ENCODE data around the gene GPRC5A. TPM values are rescaled to one million over a fixed set of nuclear protein-coding genes. Genes with fewer than 3 reads are reported as not detected.

GPRC5A gene
- total RNA-seq, 2 experiments from 2014 or later = 0.14 to 0.35 TPM

DNA sequence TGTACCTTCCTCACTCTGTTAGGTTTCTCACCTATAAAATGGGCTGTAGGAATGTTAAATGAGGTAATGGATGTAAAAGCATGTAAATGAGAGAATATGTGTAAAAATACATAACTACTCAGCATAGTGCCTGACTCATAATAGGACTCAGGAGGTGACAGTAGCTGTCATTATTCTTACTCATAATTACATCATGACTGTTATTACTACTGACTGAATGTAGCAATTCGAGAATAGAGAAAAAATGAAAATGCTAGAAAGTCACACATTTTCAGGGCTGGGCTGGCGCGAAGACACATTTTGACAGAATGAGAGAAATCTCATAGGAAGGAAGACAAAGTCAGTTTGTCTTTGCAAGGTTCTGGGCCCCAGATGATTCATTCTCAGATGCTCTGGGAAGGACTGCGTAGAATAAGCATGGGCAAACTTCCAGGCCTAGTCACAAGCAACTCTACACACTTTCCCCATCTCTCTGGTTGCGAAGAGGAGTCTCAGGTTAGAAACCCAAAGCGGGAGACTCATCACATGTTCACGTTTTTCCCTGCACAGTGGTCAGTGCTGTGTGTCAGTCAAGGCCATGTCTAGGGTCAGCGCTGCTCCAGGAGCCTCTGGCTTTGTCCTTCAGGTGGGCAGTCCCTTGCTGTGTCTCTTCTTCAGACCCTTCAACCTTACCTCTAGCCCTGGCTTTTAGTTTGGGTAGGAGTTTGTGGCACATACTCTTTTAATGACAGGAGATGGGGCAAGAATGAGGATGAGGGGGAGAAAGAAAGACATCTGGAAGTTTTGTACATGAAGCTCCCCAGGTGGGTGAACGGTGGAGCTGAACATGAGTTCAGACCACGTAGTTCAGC, 8.4 kb downstream of the GPRC5A start:
- Mint-ChIP-seq H3K27ac (peak overlapping the region; percentile 88), H3K36me3 (ENCODE audit: low read depth) (no peaks in the 10 kb centered on the region), H3K27me3 (peaks cover 16% of the 10 kb centered on the region), H3K4me3 (no peak overlapping the region), H3K9me3 (ENCODE audit: low read depth) (no peaks in the 10 kb centered on the region), H3K4me1 (peaks cover 39% of the 10 kb centered on the region)
- ChIA-PET POLR2A (interaction anchor here (0.7 to 1.0 kb wide), 2 partner anchors 268 to 297 kb away, joined by 3 read pairs; partner anchors contain the start of gene EMP1), CTCF (interaction anchor here (0.5 to 1.3 kb wide), 5 partner anchors 11 to 355 kb away, joined by 3 to 6 read pairs (median 3); no protein-coding TSS in a partner anchor)
- peak; percentile 87 for DNase-seq
- intact Hi-C loops (cut with DNase I, micrococcal nuclease) = loop anchor here (1.0 to 10.0 kb wide), 17 partner anchors 62 to 542 kb away; partner anchors contain the start of genes EMP1 (in 2 of the 2), GSG1 (in 2 of the 2), APOLD1 (in 1 of the 2) and BORCS5 (in 1 of the 2)
- ATAC-seq = peak; percentile 87

DNA sequence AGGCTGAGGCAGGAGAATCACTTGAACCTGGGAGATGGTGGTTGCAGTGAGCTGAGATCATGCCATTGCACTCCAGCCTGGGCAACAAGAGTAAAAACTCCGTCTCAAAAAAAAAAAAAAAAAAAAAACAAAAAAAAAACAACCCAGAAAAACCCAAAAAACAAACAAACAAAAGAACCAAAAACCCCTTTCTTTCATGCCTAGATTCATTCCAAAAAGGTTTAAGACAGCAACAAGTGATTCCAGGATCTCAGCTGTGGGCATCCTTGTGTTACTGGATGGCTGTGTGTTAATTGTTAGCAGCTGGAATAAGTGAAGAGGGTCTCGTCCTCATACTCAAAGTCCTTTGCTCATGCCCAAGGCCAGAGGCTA, 9.4 kb downstream of the GPRC5A start:
- intact Hi-C loops (cut with DNase I, micrococcal nuclease) = no loop called here
- Mint-ChIP-seq H3K9me3 (ENCODE audit: low read depth) (no peaks in the 10 kb centered on the region), H3K4me3 (no peak overlapping the region), H3K36me3 (ENCODE audit: low read depth) (no peaks in the 10 kb centered on the region), H3K27ac (no peak overlapping the region), H3K27me3 (peaks cover 12% of the 10 kb centered on the region), H3K4me1 (peaks cover 39% of the 10 kb centered on the region)
- ChIA-PET POLR2A (interaction anchor here (0.6 to 1.0 kb wide), 2 partner anchors 55 to 296 kb away, joined by 3 read pairs; partner anchors contain the start of gene EMP1), CTCF (interaction anchor here (0.6 to 1.3 kb wide), 3 partner anchors 296 to 608 kb away, joined by 4 read pairs; partner anchors contain the start of gene EMP1)
- no peak for ATAC-seq
- DNase-seq = no peak

DNA sequence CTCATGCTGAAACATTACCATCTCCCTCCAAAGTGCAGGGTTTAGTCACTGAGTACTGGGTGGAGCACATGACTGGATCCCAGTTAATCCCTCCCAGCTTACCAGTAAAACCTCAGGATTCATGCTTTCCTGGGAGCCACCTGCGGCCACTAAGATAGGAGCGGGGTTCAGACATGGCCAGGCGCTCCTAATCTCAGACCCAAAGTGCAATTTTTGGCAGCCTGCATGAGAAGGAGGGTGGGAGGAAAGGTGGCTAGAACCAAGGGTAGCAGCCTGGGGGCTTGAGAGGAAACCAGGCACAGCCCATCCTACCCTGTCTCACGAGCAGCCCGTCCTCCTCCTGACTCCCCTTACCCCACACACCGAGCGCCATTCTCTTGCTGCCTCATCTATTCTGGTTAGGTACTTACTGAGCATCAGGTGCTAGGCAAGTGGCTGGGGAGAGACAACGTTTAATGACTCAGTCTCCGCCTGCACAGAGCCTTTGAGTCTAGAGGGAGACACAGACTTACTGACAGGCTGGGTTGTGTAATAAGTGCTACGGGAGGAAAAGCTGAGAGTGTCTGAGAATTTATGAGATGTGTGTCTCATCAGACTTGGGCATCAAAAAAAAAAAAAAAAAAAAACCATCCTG, 9.9 kb downstream of the GPRC5A start:
- H3K36me3 Mint-ChIP-seq (ENCODE audit: low read depth) = no peaks in the 10 kb centered on the region
- intact Hi-C loops (cut with DNase I, micrococcal nuclease) = no loop called here
- H3K4me3 Mint-ChIP-seq = no peak overlapping the region
- DNase-seq = peak; percentile 68
- POLR2A ChIA-PET = interaction anchor here (0.8 kb wide), 1 partner anchor 238 kb away, joined by 3 read pairs; no protein-coding TSS in a partner anchor
- H3K27me3 Mint-ChIP-seq = peaks cover 10% of the 10 kb centered on the region
- no peaks in the 10 kb centered on the region for H3K9me3 Mint-ChIP-seq (ENCODE audit: low read depth)
- ATAC-seq = peak; percentile 21
- H3K4me1 Mint-ChIP-seq = peaks cover 35% of the 10 kb centered on the region
- no peak overlapping the region for H3K27ac Mint-ChIP-seq
- CTCF ChIA-PET = interaction anchor here (0.6 to 1.5 kb wide), 5 partner anchors 13 to 607 kb away, joined by 4 to 6 read pairs (median 4); partner anchors contain the start of gene EMP1

DNA sequence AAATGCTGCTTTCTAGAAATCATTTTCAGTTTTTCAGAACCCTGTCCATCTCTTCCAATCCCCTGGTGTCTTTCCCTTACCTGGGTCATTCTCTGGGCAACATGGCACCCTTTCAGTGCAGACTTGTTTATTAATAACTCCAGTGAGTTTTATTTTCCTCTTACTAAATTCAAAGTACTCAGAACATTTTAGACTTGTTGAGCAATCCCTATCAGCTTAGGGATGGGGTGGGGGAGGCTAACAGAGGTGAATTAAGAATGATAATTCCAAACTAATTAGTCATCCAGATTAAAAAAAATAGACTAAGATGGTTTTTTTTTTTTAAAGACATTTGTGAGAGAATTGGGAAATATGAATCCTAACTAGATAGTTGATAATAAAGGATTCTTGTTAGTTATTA, 10.7 kb downstream of the GPRC5A start:
- DNase-seq (no peak), ATAC-seq (no peak)
- Mint-ChIP-seq H3K4me1 (peaks cover 32% of the 10 kb centered on the region), H3K9me3 (ENCODE audit: low read depth) (no peaks in the 10 kb centered on the region), H3K36me3 (ENCODE audit: low read depth) (no peaks in the 10 kb centered on the region), H3K27me3 (peaks cover 8% of the 10 kb centered on the region), H3K4me3 (no peak overlapping the region), H3K27ac (no peak overlapping the region)
- CTCF ChIA-PET = interaction anchor here (0.7 to 1.5 kb wide), 3 partner anchors 12 to 1525 kb away, joined by 5 to 6 read pairs (median 5); no protein-coding TSS in a partner anchor
- POLR2A ChIA-PET = interaction anchor here (0.8 kb wide), 1 partner anchor 237 kb away, joined by 3 read pairs; no protein-coding TSS in a partner anchor
- intact Hi-C loops (cut with DNase I, micrococcal nuclease) = no loop called here

DNA sequence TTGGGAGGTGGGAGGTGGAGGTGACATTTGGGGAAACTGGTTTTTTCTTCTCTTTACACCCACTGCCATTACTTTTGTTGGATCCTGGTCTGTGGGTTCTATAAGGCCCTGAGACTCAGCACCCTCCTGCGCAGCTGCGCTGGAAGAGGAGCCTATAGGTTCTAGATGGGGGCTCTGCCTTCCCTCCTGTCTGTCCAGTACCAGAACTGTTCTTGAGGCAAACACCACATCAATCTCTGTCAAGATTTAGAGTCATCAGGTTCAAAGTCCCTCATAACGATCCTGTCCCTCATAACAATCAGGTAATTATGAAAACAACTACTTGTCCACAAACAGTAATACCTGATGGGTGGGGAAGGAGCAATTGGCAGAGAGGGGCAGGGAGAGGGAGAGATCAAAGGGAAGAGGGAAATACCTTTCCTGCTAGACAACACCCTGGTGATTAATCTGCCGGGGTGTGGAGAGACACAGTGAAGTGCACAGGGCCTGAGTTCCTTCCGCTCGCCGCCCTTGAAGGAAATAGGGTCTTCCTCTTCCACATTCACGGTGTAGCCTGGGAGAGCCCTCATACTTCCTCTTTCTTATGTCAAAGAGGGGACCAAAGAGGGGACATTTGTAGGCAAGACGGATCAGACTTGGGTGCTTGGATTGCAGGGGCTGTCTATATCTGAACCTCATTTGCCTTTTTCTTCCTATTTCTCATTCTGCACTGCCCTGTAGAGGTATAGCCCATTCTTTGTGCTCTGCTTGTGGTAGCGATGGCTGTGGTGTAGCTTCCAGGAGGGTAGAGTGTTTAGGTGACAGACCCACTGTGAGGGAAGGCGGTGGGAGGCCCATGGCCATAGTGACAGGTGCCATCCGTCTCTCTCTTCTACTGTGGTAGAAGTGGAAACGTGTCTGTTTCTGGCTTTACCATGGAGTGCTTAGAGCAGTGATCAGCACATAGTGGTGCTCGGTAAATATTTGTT, 12.6 kb downstream of the GPRC5A start:
- no peak overlapping the region for H3K27ac Mint-ChIP-seq
- DNase-seq = no peak
- ChIA-PET POLR2A (no interaction called here), CTCF (no interaction called here)
- intact Hi-C loops (cut with DNase I, micrococcal nuclease) = no loop called here
- H3K9me3 Mint-ChIP-seq (ENCODE audit: low read depth) = no peaks in the 10 kb centered on the region
- ATAC-seq = no peak
- no peak overlapping the region for H3K4me3 Mint-ChIP-seq
- peaks cover 6% of the 10 kb centered on the region for H3K27me3 Mint-ChIP-seq
- H3K36me3 Mint-ChIP-seq (ENCODE audit: low read depth) = no peaks in the 10 kb centered on the region
- peaks cover 29% of the 10 kb centered on the region for H3K4me1 Mint-ChIP-seq

DNA sequence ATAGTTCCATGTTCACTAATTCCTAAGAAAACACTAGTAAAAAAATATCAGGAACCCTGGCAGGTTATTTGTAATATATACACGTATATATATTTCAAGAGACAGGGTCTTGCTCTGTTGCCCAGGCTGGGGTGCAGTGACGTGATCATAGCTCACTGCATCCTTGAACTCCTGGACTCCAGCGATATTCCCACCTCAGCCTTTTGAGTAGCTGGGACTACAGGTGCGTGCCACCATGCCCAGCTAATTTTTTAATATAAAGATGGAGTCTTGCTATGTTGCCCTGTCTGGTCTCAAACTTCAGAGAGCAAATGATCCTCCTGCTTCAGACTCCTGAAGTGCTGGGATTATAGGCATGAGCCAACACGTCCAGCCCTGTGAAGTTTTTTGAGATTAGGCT, 16.2 kb downstream of the GPRC5A start:
- no peaks in the 10 kb centered on the region for H3K36me3 Mint-ChIP-seq (ENCODE audit: low read depth)
- no peaks in the 10 kb centered on the region for H3K27me3 Mint-ChIP-seq
- no peaks in the 10 kb centered on the region for H3K9me3 Mint-ChIP-seq (ENCODE audit: low read depth)
- no peak overlapping the region for H3K4me3 Mint-ChIP-seq
- POLR2A ChIA-PET = no interaction called here
- no peak for DNase-seq
- intact Hi-C loops (cut with DNase I, micrococcal nuclease) = no loop called here
- CTCF ChIA-PET = interaction anchor here (0.6 to 1.5 kb wide), 2 partner anchors 304 to 318 kb away, joined by 3 to 5 read pairs; no protein-coding TSS in a partner anchor
- no peak overlapping the region for H3K27ac Mint-ChIP-seq
- ATAC-seq = no peak
- peaks cover 18% of the 10 kb centered on the region for H3K4me1 Mint-ChIP-seq

DNA sequence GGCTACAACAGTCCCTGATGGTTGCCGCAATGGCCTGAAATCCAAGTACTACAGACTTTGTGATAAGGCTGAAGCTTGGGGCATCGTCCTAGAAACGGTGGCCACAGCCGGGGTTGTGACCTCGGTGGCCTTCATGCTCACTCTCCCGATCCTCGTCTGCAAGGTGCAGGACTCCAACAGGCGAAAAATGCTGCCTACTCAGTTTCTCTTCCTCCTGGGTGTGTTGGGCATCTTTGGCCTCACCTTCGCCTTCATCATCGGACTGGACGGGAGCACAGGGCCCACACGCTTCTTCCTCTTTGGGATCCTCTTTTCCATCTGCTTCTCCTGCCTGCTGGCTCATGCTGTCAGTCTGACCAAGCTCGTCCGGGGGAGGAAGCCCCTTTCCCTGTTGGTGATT, 16.9 kb downstream of the GPRC5A start:
- DNase-seq (no peak), ATAC-seq (no peak)
- Mint-ChIP-seq H3K9me3 (ENCODE audit: low read depth) (no peaks in the 10 kb centered on the region), H3K4me1 (peaks cover 18% of the 10 kb centered on the region), H3K27me3 (no peaks in the 10 kb centered on the region), H3K27ac (no peak overlapping the region), H3K4me3 (no peak overlapping the region), H3K36me3 (ENCODE audit: low read depth) (no peaks in the 10 kb centered on the region)
- intact Hi-C loops (cut with DNase I, micrococcal nuclease) = no loop called here
- POLR2A ChIA-PET = no interaction called here
- CTCF ChIA-PET = interaction anchor here (1.2 to 1.5 kb wide), 2 partner anchors 17 to 303 kb away, joined by 5 read pairs; partner anchors contain the start of gene GPRC5A

DNA sequence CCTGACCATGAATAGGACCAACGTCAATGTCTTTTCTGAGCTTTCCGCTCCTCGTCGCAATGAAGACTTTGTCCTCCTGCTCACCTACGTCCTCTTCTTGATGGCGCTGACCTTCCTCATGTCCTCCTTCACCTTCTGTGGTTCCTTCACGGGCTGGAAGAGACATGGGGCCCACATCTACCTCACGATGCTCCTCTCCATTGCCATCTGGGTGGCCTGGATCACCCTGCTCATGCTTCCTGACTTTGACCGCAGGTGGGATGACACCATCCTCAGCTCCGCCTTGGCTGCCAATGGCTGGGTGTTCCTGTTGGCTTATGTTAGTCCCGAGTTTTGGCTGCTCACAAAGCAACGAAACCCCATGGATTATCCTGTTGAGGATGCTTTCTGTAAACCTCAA, 17.3 kb downstream of the GPRC5A start:
- no peaks in the 10 kb centered on the region for H3K27me3 Mint-ChIP-seq
- intact Hi-C loops (cut with DNase I, micrococcal nuclease) = no loop called here
- H3K36me3 Mint-ChIP-seq (ENCODE audit: low read depth) = no peaks in the 10 kb centered on the region
- H3K27ac Mint-ChIP-seq = no peak overlapping the region
- peaks cover 18% of the 10 kb centered on the region for H3K4me1 Mint-ChIP-seq
- DNase-seq (no peak), ATAC-seq (no peak)
- POLR2A ChIA-PET = interaction anchor here (0.5 kb wide), 1 partner anchor 80 kb away, joined by 3 read pairs; no protein-coding TSS in a partner anchor
- no peaks in the 10 kb centered on the region for H3K9me3 Mint-ChIP-seq (ENCODE audit: low read depth)
- CTCF ChIA-PET = interaction anchor here (0.9 to 1.5 kb wide), 3 partner anchors 17 to 303 kb away, joined by 3 to 5 read pairs (median 5); partner anchors contain the start of gene GPRC5A
- no peak overlapping the region for H3K4me3 Mint-ChIP-seq

DNA sequence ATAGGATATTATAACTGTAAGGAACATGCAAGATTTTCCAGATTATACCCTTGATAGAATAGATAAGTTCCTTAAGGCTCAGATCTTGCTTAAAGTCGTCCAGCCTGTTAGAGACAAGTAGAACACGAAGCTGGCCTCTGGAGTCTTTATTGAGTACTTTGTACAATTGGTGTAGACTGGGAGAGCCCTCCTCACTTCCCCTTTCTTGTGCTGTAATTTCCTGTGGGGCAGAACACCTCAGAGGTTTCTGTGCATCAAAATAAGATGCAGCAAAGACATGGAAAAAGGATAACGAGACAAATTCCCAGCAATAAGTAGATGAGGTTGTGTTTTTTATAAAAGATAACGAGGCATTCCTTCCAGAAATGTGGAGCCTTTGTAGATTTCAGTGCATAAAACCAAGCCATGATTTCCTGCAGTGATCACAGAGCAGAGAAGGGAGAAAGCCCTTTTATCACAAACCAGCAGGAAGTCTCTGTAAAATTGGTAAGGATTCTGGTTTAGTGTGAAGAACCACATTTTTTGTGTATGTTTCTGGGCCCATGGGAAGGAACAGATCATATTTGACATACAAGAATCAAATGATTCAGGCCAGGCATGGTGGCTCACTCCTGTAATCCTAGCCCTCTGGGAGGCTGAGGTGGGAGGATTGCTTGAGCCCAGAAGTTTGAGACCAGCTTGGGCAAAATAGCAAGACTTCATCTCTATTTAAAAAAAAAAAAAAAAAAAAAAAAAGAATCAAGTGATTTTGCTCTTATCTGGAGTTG, 18.0 kb downstream of the GPRC5A start:
- CTCF ChIA-PET = interaction anchor here (0.9 to 2.0 kb wide), 4 partner anchors 18 to 303 kb away, joined by 3 to 7 read pairs (median 4); partner anchors contain the start of gene GPRC5A
- DNase-seq (no peak), ATAC-seq (no peak)
- intact Hi-C loops (cut with DNase I, micrococcal nuclease) = no loop called here
- Mint-ChIP-seq H3K4me3 (no peak overlapping the region), H3K27me3 (no peaks in the 10 kb centered on the region), H3K9me3 (ENCODE audit: low read depth) (no peaks in the 10 kb centered on the region), H3K4me1 (peaks cover 18% of the 10 kb centered on the region), H3K36me3 (ENCODE audit: low read depth) (no peaks in the 10 kb centered on the region), H3K27ac (peak overlapping the region; percentile 32)
- POLR2A ChIA-PET = interaction anchor here (0.5 kb wide), 1 partner anchor 81 kb away, joined by 3 read pairs; no protein-coding TSS in a partner anchor

DNA sequence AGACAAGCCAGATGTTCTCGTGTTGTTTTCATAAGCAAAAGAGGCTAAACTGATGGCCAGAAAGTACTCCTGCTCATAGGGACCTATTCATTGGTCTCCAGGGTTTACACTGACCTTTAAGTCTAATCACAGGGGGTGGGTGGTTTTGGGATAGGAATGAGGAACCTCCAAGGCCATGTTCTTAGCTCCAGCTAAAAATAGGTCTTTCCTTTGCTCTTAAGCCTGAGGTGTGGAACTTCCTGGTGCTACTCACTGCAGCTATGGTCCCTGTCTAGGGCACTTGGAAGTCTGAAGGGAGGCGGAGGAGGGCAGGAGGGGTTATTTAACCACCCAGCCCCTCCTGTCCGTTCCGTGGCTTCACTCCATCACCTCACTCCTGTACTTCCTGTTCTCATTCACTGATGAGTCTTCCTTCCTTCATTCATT, 18.6 kb downstream of the GPRC5A start:
- no peaks in the 10 kb centered on the region for H3K27me3 Mint-ChIP-seq
- H3K9me3 Mint-ChIP-seq (ENCODE audit: low read depth) = no peaks in the 10 kb centered on the region
- intact Hi-C loops (cut with DNase I, micrococcal nuclease) = loop anchor here in 1 of 2 experiments (5.0 kb wide), 1 partner anchor 157 kb away; no protein-coding TSS in a partner anchor
- no peaks in the 10 kb centered on the region for H3K36me3 Mint-ChIP-seq (ENCODE audit: low read depth)
- peaks cover 18% of the 10 kb centered on the region for H3K4me1 Mint-ChIP-seq
- CTCF ChIA-PET = interaction anchor here (0.6 to 2.0 kb wide), 7 partner anchors 11 to 302 kb away, joined by 3 to 7 read pairs (median 3); no protein-coding TSS in a partner anchor
- H3K4me3 Mint-ChIP-seq = no peak overlapping the region
- no peak overlapping the region for H3K27ac Mint-ChIP-seq
- POLR2A ChIA-PET = no interaction called here
- ATAC-seq (peak; percentile 22), DNase-seq (no peak)
